HG02623 (cell line): ENCODE data around the gene KCNK3.

ENCODE experiments used
- ATAC-seq: cut with Tn5 transposase; IDR thresholded peaks from one replicate; pipeline ENCODE4 v1.9.1; 2021; ENCODE audit warnings: moderate library complexity; ENCODE audit not compliant: unreplicated experiment

KCNK3 gene

DNA sequence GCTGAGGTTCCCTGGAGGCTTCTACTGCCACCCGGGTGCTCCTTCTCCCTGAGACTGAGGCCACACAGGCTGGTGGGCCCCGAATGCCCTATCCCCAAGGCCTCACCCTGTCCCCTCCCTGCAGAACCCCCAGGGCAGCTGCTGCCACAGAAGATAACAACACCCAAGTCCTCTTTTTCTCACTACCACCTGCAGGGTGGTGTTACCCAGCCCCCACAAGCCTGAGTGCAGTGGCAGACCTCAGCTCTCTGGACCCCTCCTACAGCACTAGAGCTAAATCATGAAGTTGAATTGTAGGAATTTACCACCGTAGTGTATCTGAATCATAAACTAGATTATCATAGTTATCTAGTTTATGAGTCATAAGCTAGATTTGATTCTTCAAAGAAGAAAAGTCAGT, 86.0 kb downstream of the KCNK3 start:
- ATAC-seq = no peak

DNA sequence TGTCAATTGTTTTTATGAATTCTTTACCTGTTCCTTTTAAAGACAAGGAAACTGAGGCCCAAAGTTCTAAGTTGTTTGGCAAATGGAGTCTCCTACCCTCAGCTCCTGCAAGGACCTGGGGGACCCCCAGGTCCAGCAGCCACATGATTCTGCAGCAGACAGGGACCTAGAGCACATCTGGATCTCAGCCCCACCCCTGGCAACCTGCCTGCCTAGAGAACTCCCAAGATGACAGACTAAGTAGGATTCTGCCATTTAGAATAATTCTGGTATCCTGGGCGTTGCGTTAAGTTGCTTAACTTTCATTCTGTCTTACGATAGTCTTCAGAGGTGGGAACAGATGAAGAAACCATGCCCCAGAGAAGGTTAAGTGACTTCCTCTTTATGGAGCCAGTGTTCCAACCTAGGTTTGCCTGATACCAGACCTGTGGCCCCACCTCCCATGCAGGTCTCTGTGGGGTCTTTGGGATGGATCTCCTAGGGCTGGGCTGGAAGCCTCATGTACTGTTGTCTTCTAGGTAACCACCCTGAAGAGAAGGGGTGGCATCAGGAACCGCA, 87.8 kb downstream of the KCNK3 start:
- no peak for ATAC-seq
